GM12878 (cell line): ENCODE measurements around the gene HINT1. TPM values are rescaled to one million over a fixed set of nuclear protein-coding genes. Genes with fewer than 3 reads are reported as not detected.

ENCODE experiments used
- ATAC-seq: fragments of 200-7000 bp; cut with Tn5 transposase; 3 replicates; pipeline ENCODE4 v1.9.1; 2020; ENCODE audit warnings: mild to moderate bottlenecking, moderate library complexity
- BruUV-seq: library from RNA; stranded (reverse); fragments of 400-500 nt; replicated peaks from 2 replicates; lab custom pipeline; 2021; lab: Mats Ljungman, UMichigan
- CTCF ChIA-PET: fragments of 300-600 bp; sonication (Branson Sonifier 250); formaldehyde crosslinking; extraction: SDS; loops from one replicate; lab custom pipeline; 2021; ENCODE audit warnings: inconsistent platforms; lab: Yijun Ruan, JAX
- POLR2A ChIA-PET: fragments of 350-600 bp; formaldehyde crosslinking; extraction: SDS; loops from one replicate; lab custom pipeline; 2021; ENCODE audit warnings: inconsistent platforms; lab: Charles Lee
- RAD21 ChIA-PET: fragments of 300-600 bp; sonication (Branson Sonifier 250); formaldehyde crosslinking; loops from one replicate; lab custom pipeline; 2023; ENCODE audit warnings: antibody characterized with exemption; ENCODE audit not compliant: unreplicated experiment; lab: Charles Lee
- SMC1A ChIA-PET: fragments of 300-600 bp; sonication (Branson Sonifier 250); formaldehyde crosslinking; loops from one replicate; lab custom pipeline; 2023; ENCODE audit not compliant: unreplicated experiment, uncharacterized antibody; lab: Charles Lee
- DNase-seq: peaks from one replicate; pipeline ENCODE4 v3.0.0-alpha.2; 2011; ENCODE audit warnings: low read depth, low spot score
- FAIRE-seq: peaks from 3 replicates; lab custom pipeline; 2011; peaks lifted over from hg19 to GRCh38; lab: Jason Lieb, UNC
- H2AFZ ChIP-seq: 2 replicates; pipeline ENCODE4 v1.6.0; 2011; ENCODE audit warnings: low read depth, low read length, control low read depth; ENCODE audit not compliant: control insufficient read depth
- H3K27ac ChIP-seq: 2 replicates; pipeline ENCODE4 v1.5.1; 2011; ENCODE audit warnings: control low read depth; ENCODE audit not compliant: control insufficient read depth, insufficient read depth
- H3K27me3 ChIP-seq, 2 experiments: replicated peaks in 1 of 2; 2 replicates each; pipeline versions ENCODE4 v1.6.0 to v1.6.1; 2011; ENCODE audit warnings: low read length in 1 of 2; ENCODE audit not compliant: control insufficient read depth in 2 of 2, insufficient read depth in 2 of 2
- H3K36me3 ChIP-seq, 2 experiments: 2 replicates each; pipeline ENCODE4 v1.5.1; 2011; ENCODE audit warnings: low read length in 1 of 2; ENCODE audit not compliant: control insufficient read depth in 2 of 2, insufficient read depth in 2 of 2
- H3K4me1 ChIP-seq: 2 replicates; pipeline ENCODE4 v1.6.1; 2011; ENCODE audit warnings: mild to moderate bottlenecking, low read length, moderate library complexity, mixed read lengths; ENCODE audit not compliant: control insufficient read depth, insufficient read depth
- H3K4me2 ChIP-seq: 2 replicates; pipeline ENCODE4 v1.6.0; 2011; ENCODE audit warnings: control low read depth; ENCODE audit not compliant: control insufficient read depth, insufficient read depth
- H3K4me3 ChIP-seq: fragments of 200-600 bp; sonication (generic); 2 replicates; pipeline ENCODE4 v1.5.1; 2016
- H3K79me2 ChIP-seq: 2 replicates; pipeline ENCODE4 v1.6.0; 2011; ENCODE audit warnings: low read length; ENCODE audit not compliant: control insufficient read depth, insufficient read depth
- H3K9ac ChIP-seq: 2 replicates; pipeline ENCODE4 v1.8.0; 2011; ENCODE audit warnings: low read length, control low read depth, mixed read lengths; ENCODE audit not compliant: control insufficient read depth, insufficient read depth
- H3K9me3 ChIP-seq: replicated peaks from 3 replicates; pipeline ENCODE4 v1.5.1; 2011; ENCODE audit warnings: mild to moderate bottlenecking, low read length; ENCODE audit not compliant: control insufficient read depth, insufficient read depth
- H4K20me1 ChIP-seq: 2 replicates; pipeline ENCODE4 v1.6.0; 2011; ENCODE audit not compliant: control insufficient read depth, insufficient read depth
- BACH1 ChIP-seq: fragments of 450-650 bp; IDR thresholded peaks from 2 replicates; pipeline ENCODE4 v1.6.1; 2017; ENCODE audit warnings: mild to moderate bottlenecking, borderline replicate concordance
- EGR1 ChIP-seq, 2 experiments: IDR thresholded peaks; 1 replicate in 1 of 2; 2 replicates in 1 of 2; pipeline ENCODE4 v1.6.1; 2011 to 2012; ENCODE audit warnings: low read depth in 2 of 2, low read length in 2 of 2, borderline replicate concordance in 1 of 2, mild to moderate bottlenecking in 1 of 2, moderate library complexity in 1 of 2
- MLLT1 ChIP-seq: fragments of 450-650 bp; IDR thresholded peaks from 2 replicates; pipeline ENCODE4 v1.6.1; 2016; ENCODE audit warnings: mild to moderate bottlenecking
- ZNF622 ChIP-seq: fragments of 450-650 bp; IDR thresholded peaks from 2 replicates; pipeline ENCODE4 v1.6.1; 2017; ENCODE audit warnings: mild to moderate bottlenecking, inconsistent platforms
- WGBS: methylation state at CpG from one replicate; pipeline ENCODE4 v1.1.6; 2016; ENCODE audit warnings: low lambda C conversion rate; ENCODE audit not compliant: insufficient replicate concordance, insufficient coverage; ENCODE audit errors: missing lambda C conversion rate; 5-methylcytosine and 5-hydroxymethylcytosine counted together
- in situ Hi-C: fragments of 300-500 bp; cut with MboI; formaldehyde crosslinking; loops from 9 replicates; pipeline ENCODE4 v1.14.3; 2018; ENCODE audit warnings: mixed read lengths
- intact Hi-C: fragments of 100-400 bp; cut with micrococcal nuclease; formaldehyde crosslinking; loops from one replicate; pipeline ENCODE4 v1.14.2; 2022; ENCODE audit not compliant: unreplicated experiment
- polyA plus RNA-seq, 11 experiments: library from polyadenylated mRNA; depleted of rRNA in 4 of 11; unstranded in 6 of 11; stranded (reverse) in 5 of 11; fragments of >200 nt; fragmentation: Nextera tagmentation in 4 of 11; fragmentation: Illumina TruSeq in 1 of 11; extraction: Ambion mirVana in 4 of 11; extraction: Trizol in 1 of 11; gene quantifications; 1 replicate in 1 of 11; 2 replicates in 10 of 11; pipeline versions ENCODE4 v1.2.1 to v1.2.3, GENCODE V29; 2011 to 2016; ENCODE audit warnings: inconsistent platforms in 2 of 11, missing spikeins in 2 of 11, low read depth in 1 of 11
- total RNA-seq, 4 experiments: library from RNA; depleted of rRNA in 3 of 4; stranded (reverse); fragments of >200 nt in 3 of 4; fragmentation: Illumina TruSeq in 1 of 4; extraction: Trizol in 1 of 4; gene quantifications; 2 replicates each; pipeline versions ENCODE4 v1.2.1 to v1.2.3, GENCODE V29; 2013 to 2021
- TF ChIP-seq, protein P1 (sequence below): fragments of 150-350 bp; IDR thresholded peaks from 2 replicates; pipeline ENCODE4 v1.6.1; 2016; ENCODE audit warnings: low read depth, low read length

HINT1 gene
- total and polyA plus RNA-seq, 10 of the 15 experiments (the other 5 are each of a cell fraction or from before 2014, with no cell fraction given): 253 to 997 (median 562) TPM

DNA sequence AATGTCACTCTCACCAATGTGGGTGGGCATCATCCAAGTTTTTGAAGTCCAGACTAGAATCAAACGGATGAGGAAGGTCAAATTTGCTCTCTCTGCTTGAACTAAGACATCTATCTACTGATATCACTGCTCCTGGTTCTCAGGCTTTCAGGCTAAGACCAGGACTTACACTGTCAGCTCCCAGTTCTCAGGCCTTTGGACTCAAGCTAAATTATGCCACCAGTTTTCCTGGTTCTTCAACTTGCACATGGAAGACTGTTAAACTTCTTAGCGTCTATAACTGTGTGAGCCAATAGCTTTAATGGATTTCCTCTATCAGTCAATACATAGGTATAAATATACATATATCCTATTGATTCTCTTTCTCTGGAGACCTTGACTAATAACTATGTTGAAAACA lies 41.0 kb upstream of the HINT1 start:
- 100% methylated on average over 2 of the region's 2 CpGs for WGBS
- DNase-seq (no peak), ATAC-seq (no peak), FAIRE-seq (no peak)
- Histone ChIP-seq H4K20me1 (no peaks in the 10 kb centered on the region), H3K27me3 (no peaks in the 10 kb centered on the region), H3K36me3 (no peaks in the 10 kb centered on the region; a peak in 1 of 4 replicates), H3K4me3 (no peak overlapping the region), H3K4me1 (peaks cover 6% of the 10 kb centered on the region; the same call in 1 of the 2 replicates), H3K79me2 (peaks cover 13% of the 10 kb centered on the region), H3K9me3 (no peaks in the 10 kb centered on the region), H3K4me2 (no peak overlapping the region), H2AFZ (no peak overlapping the region), H3K27ac (no peak overlapping the region), H3K9ac (no peak overlapping the region)
- CTCF ChIA-PET: interaction anchor here (1.3 to 2.2 kb wide), 3 partner anchors 9 to 176 kb away, joined by 4 to 7 read pairs (median 5); partner anchors contain the start of gene HINT1
- in situ Hi-C loops: no loop called here
- SMC1A ChIA-PET: interaction anchor here (1.0 to 26.7 kb wide), 12 partner anchors 8 to 208 kb away, joined by 3 to 1218 read pairs (median 4); partner anchors contain the start of gene CDC42SE2
- no peak for TF ChIP-seq MLLT1
- TF ChIP-seq EGR1 (IDR thresholded peaks at IDR 0.05; ENCODE audit: borderline replicate concordance in 1 of 2, low read depth in 2 of 2, low read length in 2 of 2): no peak
- TF ChIP-seq, protein P1, sequence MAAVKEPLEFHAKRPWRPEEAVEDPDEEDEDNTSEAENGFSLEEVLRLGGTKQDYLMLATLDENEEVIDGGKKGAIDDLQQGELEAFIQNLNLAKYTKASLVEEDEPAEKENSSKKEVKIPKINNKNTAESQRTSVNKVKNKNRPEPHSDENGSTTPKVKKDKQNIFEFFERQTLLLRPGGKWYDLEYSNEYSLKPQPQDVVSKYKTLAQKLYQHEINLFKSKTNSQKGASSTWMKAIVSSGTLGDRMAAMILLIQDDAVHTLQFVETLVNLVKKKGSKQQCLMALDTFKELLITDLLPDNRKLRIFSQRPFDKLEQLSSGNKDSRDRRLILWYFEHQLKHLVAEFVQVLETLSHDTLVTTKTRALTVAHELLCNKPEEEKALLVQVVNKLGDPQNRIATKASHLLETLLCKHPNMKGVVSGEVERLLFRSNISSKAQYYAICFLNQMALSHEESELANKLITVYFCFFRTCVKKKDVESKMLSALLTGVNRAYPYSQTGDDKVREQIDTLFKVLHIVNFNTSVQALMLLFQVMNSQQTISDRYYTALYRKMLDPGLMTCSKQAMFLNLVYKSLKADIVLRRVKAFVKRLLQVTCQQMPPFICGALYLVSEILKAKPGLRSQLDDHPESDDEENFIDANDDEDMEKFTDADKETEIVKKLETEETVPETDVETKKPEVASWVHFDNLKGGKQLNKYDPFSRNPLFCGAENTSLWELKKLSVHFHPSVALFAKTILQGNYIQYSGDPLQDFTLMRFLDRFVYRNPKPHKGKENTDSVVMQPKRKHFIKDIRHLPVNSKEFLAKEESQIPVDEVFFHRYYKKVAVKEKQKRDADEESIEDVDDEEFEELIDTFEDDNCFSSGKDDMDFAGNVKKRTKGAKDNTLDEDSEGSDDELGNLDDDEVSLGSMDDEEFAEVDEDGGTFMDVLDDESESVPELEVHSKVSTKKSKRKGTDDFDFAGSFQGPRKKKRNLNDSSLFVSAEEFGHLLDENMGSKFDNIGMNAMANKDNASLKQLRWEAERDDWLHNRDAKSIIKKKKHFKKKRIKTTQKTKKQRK: no peak
- no peak for TF ChIP-seq ZNF622
- TF ChIP-seq BACH1: no peak
- RAD21 ChIA-PET: interaction anchor here (0.5 to 10.7 kb wide), 6 partner anchors 10 to 176 kb away, joined by 3 to 302 read pairs (median 4); partner anchors contain the start of genes CDC42SE2 and HINT1
- no TSS peak for BruUV-seq
- POLR2A ChIA-PET: interaction anchor here (1.4 kb wide), 1 partner anchor 15 kb away, joined by 5 read pairs; no protein-coding TSS in a partner anchor
- intact Hi-C loops: no loop called here
